GM12878 (cell line): ENCODE results near the gene PKP4. TPM values are rescaled to one million over a fixed set of nuclear protein-coding genes. Genes with fewer than 3 reads are reported as not detected.

Experiments used
- ATAC-seq: fragments of 200-7000 bp; cut with Tn5 transposase; 3 replicates; pipeline ENCODE4 v1.9.1; 2020; ENCODE audit warnings: mild to moderate bottlenecking, moderate library complexity
- BruUV-seq: library from RNA; stranded (reverse); fragments of 400-500 nt; replicated peaks from 2 replicates; lab custom pipeline; 2021; lab: Mats Ljungman, UMichigan
- CTCF ChIA-PET: fragments of 300-600 bp; sonication (Branson Sonifier 250); formaldehyde crosslinking; extraction: SDS; loops from one replicate; lab custom pipeline; 2021; ENCODE audit warnings: inconsistent platforms; lab: Yijun Ruan, JAX
- POLR2A ChIA-PET: fragments of 350-600 bp; formaldehyde crosslinking; extraction: SDS; loops from one replicate; lab custom pipeline; 2021; ENCODE audit warnings: inconsistent platforms; lab: Charles Lee
- RAD21 ChIA-PET: fragments of 300-600 bp; sonication (Branson Sonifier 250); formaldehyde crosslinking; loops from one replicate; lab custom pipeline; 2023; ENCODE audit warnings: antibody characterized with exemption; ENCODE audit not compliant: unreplicated experiment; lab: Charles Lee
- SMC1A ChIA-PET: fragments of 300-600 bp; sonication (Branson Sonifier 250); formaldehyde crosslinking; loops from one replicate; lab custom pipeline; 2023; ENCODE audit not compliant: unreplicated experiment, uncharacterized antibody; lab: Charles Lee
- DNase-seq: peaks from one replicate; pipeline ENCODE4 v3.0.0-alpha.2; 2011; ENCODE audit warnings: low read depth, low spot score
- FAIRE-seq: peaks from 3 replicates; lab custom pipeline; 2011; peaks lifted over from hg19 to GRCh38; lab: Jason Lieb, UNC
- H2AFZ ChIP-seq: 2 replicates; pipeline ENCODE4 v1.6.0; 2011; ENCODE audit warnings: low read depth, low read length, control low read depth; ENCODE audit not compliant: control insufficient read depth
- H3K27ac ChIP-seq: 2 replicates; pipeline ENCODE4 v1.5.1; 2011; ENCODE audit warnings: control low read depth; ENCODE audit not compliant: control insufficient read depth, insufficient read depth
- H3K27me3 ChIP-seq, 2 experiments: replicated peaks in 1 of 2; 2 replicates each; pipeline versions ENCODE4 v1.6.0 to v1.6.1; 2011; ENCODE audit warnings: low read length in 1 of 2; ENCODE audit not compliant: control insufficient read depth in 2 of 2, insufficient read depth in 2 of 2
- H3K36me3 ChIP-seq, 2 experiments: 2 replicates each; pipeline ENCODE4 v1.5.1; 2011; ENCODE audit warnings: low read length in 1 of 2; ENCODE audit not compliant: control insufficient read depth in 2 of 2, insufficient read depth in 2 of 2
- H3K4me1 ChIP-seq: 2 replicates; pipeline ENCODE4 v1.6.1; 2011; ENCODE audit warnings: mild to moderate bottlenecking, low read length, moderate library complexity, mixed read lengths; ENCODE audit not compliant: control insufficient read depth, insufficient read depth
- H3K4me2 ChIP-seq: 2 replicates; pipeline ENCODE4 v1.6.0; 2011; ENCODE audit warnings: control low read depth; ENCODE audit not compliant: control insufficient read depth, insufficient read depth
- H3K4me3 ChIP-seq: fragments of 200-600 bp; sonication (generic); 2 replicates; pipeline ENCODE4 v1.5.1; 2016
- H3K79me2 ChIP-seq: 2 replicates; pipeline ENCODE4 v1.6.0; 2011; ENCODE audit warnings: low read length; ENCODE audit not compliant: control insufficient read depth, insufficient read depth
- H3K9ac ChIP-seq: 2 replicates; pipeline ENCODE4 v1.8.0; 2011; ENCODE audit warnings: low read length, control low read depth, mixed read lengths; ENCODE audit not compliant: control insufficient read depth, insufficient read depth
- H3K9me3 ChIP-seq: replicated peaks from 3 replicates; pipeline ENCODE4 v1.5.1; 2011; ENCODE audit warnings: mild to moderate bottlenecking, low read length; ENCODE audit not compliant: control insufficient read depth, insufficient read depth
- H4K20me1 ChIP-seq: 2 replicates; pipeline ENCODE4 v1.6.0; 2011; ENCODE audit not compliant: control insufficient read depth, insufficient read depth
- CHD2 ChIP-seq: IDR thresholded peaks from 2 replicates; pipeline ENCODE4 v1.6.1; 2011; ENCODE audit warnings: low read depth, low read length, improper control_type of control experiment, borderline replicate concordance
- IRF4 ChIP-seq: IDR thresholded peaks from 2 replicates; pipeline ENCODE4 v1.6.1; 2011; ENCODE audit warnings: low read depth, low read length
- SUPT20H ChIP-seq: IDR thresholded peaks from 2 replicates; pipeline ENCODE4 v1.6.1; 2011; ENCODE audit warnings: low read depth, mild to moderate bottlenecking, low read length, moderate library complexity, borderline replicate concordance; ENCODE audit not compliant: control insufficient read depth
- whole genome bisulfite sequencing: methylation state at CpG from one replicate; pipeline ENCODE4 v1.1.6; 2016; ENCODE audit warnings: low lambda C conversion rate; ENCODE audit not compliant: insufficient replicate concordance, insufficient coverage; ENCODE audit errors: missing lambda C conversion rate; 5-methylcytosine and 5-hydroxymethylcytosine counted together
- in situ Hi-C: fragments of 300-500 bp; cut with MboI; formaldehyde crosslinking; loops from 9 replicates; pipeline ENCODE4 v1.14.3; 2018; ENCODE audit warnings: mixed read lengths
- intact Hi-C: fragments of 100-400 bp; cut with micrococcal nuclease; formaldehyde crosslinking; loops from one replicate; pipeline ENCODE4 v1.14.2; 2022; ENCODE audit not compliant: unreplicated experiment
- polyA plus RNA-seq, 11 experiments: library from polyadenylated mRNA; depleted of rRNA in 4 of 11; unstranded in 6 of 11; stranded (reverse) in 5 of 11; fragments of >200 nt; fragmentation: Nextera tagmentation in 4 of 11; fragmentation: Illumina TruSeq in 1 of 11; extraction: Ambion mirVana in 4 of 11; extraction: Trizol in 1 of 11; gene quantifications; 1 replicate in 1 of 11; 2 replicates in 10 of 11; pipeline versions ENCODE4 v1.2.1 to v1.2.3, GENCODE V29; 2011 to 2016; ENCODE audit warnings: inconsistent platforms in 2 of 11, missing spikeins in 2 of 11, low read depth in 1 of 11
- total RNA-seq, 4 experiments: library from RNA; depleted of rRNA in 3 of 4; stranded (reverse); fragments of >200 nt in 3 of 4; fragmentation: Illumina TruSeq in 1 of 4; extraction: Trizol in 1 of 4; gene quantifications; 2 replicates each; pipeline versions ENCODE4 v1.2.1 to v1.2.3, GENCODE V29; 2013 to 2021
- TF ChIP-seq, protein P1 (sequence below): fragments of 450-650 bp; formaldehyde crosslinking; IDR thresholded peaks from 2 replicates; pipeline ENCODE4 v1.4.0; 2022; ENCODE audit warnings: mild to moderate bottlenecking, moderate library complexity
- TF ChIP-seq, protein P2 (sequence below): IDR thresholded peaks from 2 replicates; pipeline ENCODE4 v1.6.1; 2011; ENCODE audit warnings: borderline replicate concordance, low read depth, mild to moderate bottlenecking, moderate library complexity, low read length; ENCODE audit not compliant: insufficient read depth, poor library complexity, severe bottlenecking

Gene PKP4
- total and polyA plus RNA-seq, 10 of the 15 experiments (the other 5 are each of a cell fraction or from before 2014, with no cell fraction given): 4.8 to 35.8 (median 17.7) TPM

DNA sequence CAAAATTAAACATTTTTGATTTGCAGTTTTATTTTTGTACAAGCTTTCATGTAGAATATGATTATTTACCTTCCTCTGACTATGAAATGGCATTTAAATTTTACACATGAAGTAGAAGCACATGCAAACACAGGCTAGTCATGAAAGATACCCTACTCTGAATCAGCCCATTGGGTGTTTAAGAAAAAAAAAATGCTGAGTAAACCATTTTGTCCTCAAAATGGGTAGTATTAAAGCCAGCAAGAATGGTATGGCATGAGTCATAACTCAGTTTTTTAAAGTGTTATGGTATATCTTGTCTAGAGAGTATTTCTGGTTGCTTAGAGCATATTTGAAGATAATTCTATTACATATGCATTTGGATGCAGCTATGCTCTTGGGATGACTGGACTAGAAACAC lies 55.0 kb downstream of the PKP4 start:
- Histone ChIP-seq H3K9ac (no peak overlapping the region), H3K36me3 (no peaks in the 10 kb centered on the region; a peak in 1 of 4 replicates), H3K27ac (no peak overlapping the region), H3K4me1 (no peaks in the 10 kb centered on the region), H4K20me1 (no peaks in the 10 kb centered on the region), H3K9me3 (no peaks in the 10 kb centered on the region), H3K4me2 (no peak overlapping the region), H2AFZ (no peak overlapping the region), H3K4me3 (no peak overlapping the region), H3K79me2 (no peaks in the 10 kb centered on the region), H3K27me3 (no peaks in the 10 kb centered on the region)
- intact Hi-C loops (no loop called here), in situ Hi-C loops (no loop called here)
- ChIA-PET RAD21 (no interaction called here), CTCF (no interaction called here), SMC1A (no interaction called here), POLR2A (no interaction called here)
- TF ChIP-seq IRF4 (no peak), CHD2 (no peak)
- TF ChIP-seq, protein P1, sequence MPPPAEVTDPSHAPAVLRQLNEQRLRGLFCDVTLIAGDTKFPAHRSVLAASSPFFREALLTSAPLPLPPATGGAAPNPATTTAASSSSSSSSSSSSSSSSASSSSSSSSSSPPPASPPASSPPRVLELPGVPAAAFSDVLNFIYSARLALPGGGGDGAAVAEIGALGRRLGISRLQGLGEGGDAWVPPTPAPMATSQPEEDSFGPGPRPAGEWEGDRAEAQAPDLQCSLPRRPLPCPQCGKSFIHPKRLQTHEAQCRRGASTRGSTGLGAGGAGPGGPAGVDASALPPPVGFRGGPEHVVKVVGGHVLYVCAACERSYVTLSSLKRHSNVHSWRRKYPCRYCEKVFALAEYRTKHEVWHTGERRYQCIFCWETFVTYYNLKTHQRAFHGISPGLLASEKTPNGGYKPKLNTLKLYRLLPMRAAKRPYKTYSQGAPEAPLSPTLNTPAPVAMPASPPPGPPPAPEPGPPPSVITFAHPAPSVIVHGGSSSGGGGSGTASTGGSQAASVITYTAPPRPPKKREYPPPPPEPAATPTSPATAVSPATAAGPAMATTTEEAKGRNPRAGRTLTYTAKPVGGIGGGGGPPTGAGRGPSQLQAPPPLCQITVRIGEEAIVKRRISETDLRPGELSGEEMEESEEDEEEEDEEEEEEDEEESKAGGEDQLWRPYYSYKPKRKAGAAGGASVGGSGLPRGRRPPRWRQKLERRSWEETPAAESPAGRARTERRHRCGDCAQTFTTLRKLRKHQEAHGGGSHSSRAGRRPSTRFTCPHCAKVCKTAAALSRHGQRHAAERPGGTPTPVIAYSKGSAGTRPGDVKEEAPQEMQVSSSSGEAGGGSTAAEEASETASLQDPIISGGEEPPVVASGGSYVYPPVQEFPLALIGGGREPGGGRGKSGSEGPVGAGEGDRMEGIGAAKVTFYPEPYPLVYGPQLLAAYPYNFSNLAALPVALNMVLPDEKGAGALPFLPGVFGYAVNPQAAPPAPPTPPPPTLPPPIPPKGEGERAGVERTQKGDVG (CRISPR knock-in tag): no peak
- DNase-seq (no peak), ATAC-seq (no peak), FAIRE-seq (no peak)
- no TSS peak for BruUV-seq

DNA sequence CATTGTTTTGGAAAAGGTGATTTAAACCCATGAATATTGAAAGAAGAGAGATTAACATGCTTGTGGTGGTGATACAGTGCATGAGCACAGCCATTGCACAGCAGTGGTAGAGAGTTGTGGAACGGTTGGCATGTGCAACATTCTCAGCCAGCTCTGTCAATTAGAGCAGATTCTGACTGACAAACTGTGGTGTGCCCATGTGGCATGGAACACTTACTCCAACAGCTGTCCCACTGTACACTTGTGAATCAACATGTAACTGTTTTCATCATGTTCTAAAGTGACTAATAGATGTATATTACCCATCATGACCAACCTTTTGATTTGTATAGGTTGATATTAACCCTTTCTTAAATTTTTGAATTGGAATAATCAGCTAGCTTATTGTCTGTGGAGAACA lies 55.6 kb downstream of the PKP4 start:
- Histone ChIP-seq H3K27ac (no peak overlapping the region), H3K36me3 (no peaks in the 10 kb centered on the region; a peak in 1 of 4 replicates), H3K4me1 (no peaks in the 10 kb centered on the region), H3K4me2 (no peak overlapping the region), H3K27me3 (no peaks in the 10 kb centered on the region), H3K9ac (no peak overlapping the region), H3K9me3 (no peaks in the 10 kb centered on the region), H3K79me2 (no peaks in the 10 kb centered on the region), H2AFZ (no peak overlapping the region), H4K20me1 (no peaks in the 10 kb centered on the region), H3K4me3 (no peak overlapping the region)
- TF ChIP-seq, protein P2, sequence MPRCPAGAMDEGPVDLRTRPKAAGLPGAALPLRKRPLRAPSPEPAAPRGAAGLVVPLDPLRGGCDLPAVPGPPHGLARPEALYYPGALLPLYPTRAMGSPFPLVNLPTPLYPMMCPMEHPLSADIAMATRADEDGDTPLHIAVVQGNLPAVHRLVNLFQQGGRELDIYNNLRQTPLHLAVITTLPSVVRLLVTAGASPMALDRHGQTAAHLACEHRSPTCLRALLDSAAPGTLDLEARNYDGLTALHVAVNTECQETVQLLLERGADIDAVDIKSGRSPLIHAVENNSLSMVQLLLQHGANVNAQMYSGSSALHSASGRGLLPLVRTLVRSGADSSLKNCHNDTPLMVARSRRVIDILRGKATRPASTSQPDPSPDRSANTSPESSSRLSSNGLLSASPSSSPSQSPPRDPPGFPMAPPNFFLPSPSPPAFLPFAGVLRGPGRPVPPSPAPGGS: peak; percentile 34
- TF ChIP-seq SUPT20H: no peak
- FAIRE-seq (no peak), ATAC-seq (no peak), DNase-seq (no peak)
- intact Hi-C loops: no loop called here
- ChIA-PET SMC1A (no interaction called here), CTCF (no interaction called here), RAD21 (no interaction called here), POLR2A (no interaction called here)
- in situ Hi-C loops: no loop called here
- 95% methylated on average over 1 of the region's 1 CpG for WGBS
- no TSS peak for BruUV-seq
